ENCODE data around the gene RHBDD2.

DNA sequence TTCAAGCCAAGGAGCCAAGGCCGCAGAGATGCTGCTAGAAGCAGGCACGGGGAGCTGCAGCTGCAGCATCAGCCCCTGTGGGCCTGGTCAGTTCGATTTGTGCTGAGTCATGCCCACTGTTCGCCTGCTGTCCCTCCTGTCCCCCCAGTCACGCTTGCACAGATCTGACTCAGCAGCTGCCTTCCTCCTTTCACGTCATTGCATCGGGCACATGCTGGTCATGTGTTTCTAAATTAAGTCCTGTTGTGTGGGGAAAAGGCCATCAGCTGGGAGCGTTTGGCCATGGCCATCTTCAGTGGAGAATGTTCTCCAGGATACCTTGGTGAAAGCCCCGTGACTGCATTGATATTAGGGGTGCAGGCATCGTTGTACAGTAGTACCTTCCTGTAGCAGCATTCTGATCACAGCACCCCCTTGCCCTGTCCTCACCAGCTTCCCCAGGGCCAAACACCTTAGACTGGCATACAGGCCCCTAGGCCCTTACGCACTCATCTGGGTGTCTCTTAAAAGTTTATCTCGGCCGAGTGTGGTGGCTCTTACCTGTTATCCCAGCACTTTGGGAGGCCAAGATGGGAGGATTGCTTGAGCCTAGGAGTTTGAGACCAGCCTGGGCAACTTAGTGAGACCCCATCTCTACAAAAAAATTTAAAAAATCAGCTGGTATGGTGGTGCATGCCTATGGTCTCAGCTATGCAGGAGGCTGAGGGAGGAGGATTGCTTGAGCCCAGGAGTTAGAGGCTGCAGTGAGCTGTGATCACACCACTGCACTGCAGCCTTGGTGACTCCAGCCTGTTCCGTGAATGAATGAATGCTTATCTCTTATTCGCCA lies 59.3 kb downstream of the RHBDD2 start:
- no peak for TF ChIP-seq POLR2A (IDR thresholded peaks at IDR 0.05)
- TF ChIP-seq, protein P1, sequence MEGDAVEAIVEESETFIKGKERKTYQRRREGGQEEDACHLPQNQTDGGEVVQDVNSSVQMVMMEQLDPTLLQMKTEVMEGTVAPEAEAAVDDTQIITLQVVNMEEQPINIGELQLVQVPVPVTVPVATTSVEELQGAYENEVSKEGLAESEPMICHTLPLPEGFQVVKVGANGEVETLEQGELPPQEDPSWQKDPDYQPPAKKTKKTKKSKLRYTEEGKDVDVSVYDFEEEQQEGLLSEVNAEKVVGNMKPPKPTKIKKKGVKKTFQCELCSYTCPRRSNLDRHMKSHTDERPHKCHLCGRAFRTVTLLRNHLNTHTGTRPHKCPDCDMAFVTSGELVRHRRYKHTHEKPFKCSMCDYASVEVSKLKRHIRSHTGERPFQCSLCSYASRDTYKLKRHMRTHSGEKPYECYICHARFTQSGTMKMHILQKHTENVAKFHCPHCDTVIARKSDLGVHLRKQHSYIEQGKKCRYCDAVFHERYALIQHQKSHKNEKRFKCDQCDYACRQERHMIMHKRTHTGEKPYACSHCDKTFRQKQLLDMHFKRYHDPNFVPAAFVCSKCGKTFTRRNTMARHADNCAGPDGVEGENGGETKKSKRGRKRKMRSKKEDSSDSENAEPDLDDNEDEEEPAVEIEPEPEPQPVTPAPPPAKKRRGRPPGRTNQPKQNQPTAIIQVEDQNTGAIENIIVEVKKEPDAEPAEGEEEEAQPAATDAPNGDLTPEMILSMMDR (IDR thresholded peaks at IDR 0.05 in 8 of 11, conservative IDR thresholded peaks at IDR 0.05 in 3 of 11): no peak

Measured in spleen (tissue), 7 donors.